NCI-H1436 (cell line): Measurements from ENCODE around the gene OR6Q1.
"Not testable (repeated sequence)": the region's sequence is repeated elsewhere in the genome, so short reads cannot be mapped to it uniquely, and the experiment has no call there.

Experiments
- DNase-seq: peaks from one replicate; lab custom pipeline; 2025; lab: John Stamatoyannopoulos, UW

OR6Q1 gene, protein sequence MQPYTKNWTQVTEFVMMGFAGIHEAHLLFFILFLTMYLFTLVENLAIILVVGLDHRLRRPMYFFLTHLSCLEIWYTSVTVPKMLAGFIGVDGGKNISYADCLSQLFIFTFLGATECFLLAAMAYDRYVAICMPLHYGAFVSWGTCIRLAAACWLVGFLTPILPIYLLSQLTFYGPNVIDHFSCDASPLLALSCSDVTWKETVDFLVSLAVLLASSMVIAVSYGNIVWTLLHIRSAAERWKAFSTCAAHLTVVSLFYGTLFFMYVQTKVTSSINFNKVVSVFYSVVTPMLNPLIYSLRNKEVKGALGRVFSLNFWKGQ

GRCh38 chr11:58030653-58031052 lies at the start of gene OR6Q1:
OR6Q1 (plus strand) TSS chr11:58030953; CDS start chr11:58030953, 0 bp downstream.
- no peak for DNase-seq

DNA sequence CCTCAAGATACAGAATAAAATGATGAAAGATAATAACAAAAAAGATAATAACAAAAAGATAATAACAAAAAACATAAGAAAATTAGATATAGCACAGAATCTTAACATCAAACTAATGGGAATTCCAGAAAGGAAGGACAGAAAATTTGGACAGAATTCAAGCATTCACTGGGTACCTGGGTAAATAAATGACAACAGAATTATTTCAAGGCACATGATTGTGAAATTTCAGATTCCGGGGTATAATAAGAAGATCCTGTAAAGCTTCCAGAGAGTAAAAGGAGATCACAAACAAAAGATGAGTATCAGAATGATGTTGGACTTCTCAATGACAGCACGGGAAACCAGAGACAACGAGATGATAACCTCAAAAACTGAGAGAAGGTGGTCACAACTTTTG lies 49.2 kb upstream of the OR6Q1 start:
- no peak for DNase-seq

DNA sequence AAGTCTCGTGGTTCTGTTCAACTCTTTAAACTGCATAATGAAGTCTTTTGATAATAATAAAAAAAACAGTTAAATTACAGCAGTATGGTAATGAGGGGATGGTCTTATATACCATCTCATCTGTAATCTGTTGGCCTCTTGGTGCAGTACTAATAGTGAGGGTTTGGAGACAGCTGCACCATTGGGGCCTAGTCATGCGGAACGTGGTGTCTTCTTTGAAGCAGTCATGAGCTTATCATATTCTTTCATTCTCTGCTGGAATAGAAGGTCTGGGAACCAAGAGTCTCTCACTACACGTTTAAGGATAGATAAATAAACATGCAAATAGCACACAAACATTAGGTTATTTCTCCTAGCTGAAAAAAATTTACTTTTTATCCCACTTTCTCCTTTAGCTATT lies 48.0 kb upstream of the OR6Q1 start:
- DNase-seq, result no peak

DNA sequence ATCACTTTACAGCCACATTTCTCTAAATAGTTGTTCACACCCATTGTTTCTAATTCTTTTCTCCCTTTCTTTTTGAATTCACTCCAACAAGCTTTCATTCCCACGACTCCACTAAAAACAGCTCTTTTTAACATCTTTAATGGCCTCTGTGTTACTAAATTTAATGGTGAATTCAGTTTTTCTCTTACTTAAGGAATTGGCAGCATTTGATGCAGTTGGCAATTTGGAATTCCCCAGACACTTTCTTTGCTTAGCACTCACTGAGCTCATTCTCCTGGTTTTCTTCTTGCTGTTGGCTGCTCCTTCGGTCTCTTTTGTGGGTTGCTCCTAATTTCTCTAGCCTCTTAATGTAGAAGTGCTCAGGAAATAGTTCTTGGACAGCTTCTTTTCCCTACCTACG lies 47.6 kb upstream of the OR6Q1 start:
- DNase-seq, result no peak

DNA sequence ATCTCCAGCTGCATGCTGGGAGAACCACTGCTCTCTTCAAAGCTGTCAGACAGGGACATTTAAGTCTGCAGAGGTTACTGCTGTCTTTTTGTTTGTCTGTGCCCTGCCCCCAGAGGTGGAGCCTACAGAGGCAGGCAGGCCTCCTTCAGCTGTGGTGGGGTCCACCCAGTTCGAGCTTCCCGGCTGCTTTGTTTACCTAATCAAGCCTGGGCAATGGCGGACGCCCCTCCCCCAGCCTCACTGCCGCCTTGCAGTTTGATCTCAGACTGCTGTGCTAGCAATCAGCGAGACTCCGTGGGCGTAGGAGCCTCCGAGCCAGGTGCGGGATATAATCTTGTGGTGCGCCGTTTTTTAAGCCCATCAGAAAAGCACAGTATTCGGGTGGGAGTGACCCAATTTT lies 31.2 kb upstream of the OR6Q1 start:
- DNase-seq, result not testable (repeated sequence)

DNA sequence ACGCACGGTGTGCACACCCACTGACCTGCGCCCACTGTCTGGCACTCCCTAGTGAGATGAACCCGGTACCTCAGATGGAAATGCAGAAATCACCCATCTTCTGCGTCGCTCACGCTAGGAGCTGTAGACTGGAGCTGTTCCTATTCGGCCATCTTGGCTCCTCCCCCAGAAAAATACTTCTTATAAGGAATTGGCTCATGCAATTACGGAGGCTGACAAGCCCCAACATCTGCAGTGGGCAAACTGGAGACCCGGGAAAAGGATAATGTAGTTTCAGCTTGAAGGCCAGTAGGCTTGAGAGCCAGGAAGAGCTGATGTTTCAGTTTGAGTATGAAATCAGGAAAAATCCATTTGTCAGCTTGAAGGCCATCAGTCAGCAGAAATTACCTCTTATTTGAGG lies 30.7 kb upstream of the OR6Q1 start:
- not testable (repeated sequence) for DNase-seq

DNA sequence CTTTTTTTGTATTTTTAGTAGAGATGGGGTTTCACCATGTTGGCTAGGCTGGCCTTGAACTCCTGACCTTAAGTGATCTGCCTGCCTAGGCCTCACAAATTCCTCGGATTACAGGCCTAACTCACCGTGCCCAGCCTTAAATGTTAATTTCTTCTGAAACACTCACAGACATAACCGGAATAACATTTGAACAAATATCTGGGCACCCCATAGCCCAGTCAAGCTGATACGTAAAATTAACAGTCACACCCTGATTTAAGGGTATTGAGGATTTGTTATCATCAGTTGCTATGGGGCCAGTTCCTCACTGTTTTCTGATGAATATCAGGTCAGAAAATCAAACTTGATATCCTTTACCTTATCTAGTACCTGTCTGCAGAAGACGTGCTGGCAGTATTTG lies 30.1 kb upstream of the OR6Q1 start:
- DNase-seq, result no peak

- DNase-seq, result no peak
Observed at GRCh38 chr11:58003036-58003435, 27.7 kb upstream of the OR6Q1 start.

DNA sequence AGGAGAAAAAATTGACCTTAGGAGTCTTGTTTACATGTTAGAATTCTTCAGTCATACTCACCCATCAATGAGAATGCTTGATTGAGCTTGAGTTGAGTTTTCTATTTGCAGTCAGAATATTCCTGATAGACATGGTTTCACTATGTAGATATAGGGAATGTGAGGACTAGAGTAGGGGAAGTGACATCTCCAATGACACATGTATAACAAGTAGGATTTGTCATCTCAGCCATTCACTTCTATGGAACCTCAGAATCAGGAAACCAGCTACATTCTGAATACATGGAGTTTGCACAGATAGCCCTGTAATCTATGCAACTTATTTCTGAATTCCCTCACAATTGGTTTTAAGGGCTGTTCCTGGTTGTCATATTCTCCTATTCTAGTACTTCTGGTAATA lies 27.2 kb upstream of the OR6Q1 start:
- DNase-seq, result no peak

DNA sequence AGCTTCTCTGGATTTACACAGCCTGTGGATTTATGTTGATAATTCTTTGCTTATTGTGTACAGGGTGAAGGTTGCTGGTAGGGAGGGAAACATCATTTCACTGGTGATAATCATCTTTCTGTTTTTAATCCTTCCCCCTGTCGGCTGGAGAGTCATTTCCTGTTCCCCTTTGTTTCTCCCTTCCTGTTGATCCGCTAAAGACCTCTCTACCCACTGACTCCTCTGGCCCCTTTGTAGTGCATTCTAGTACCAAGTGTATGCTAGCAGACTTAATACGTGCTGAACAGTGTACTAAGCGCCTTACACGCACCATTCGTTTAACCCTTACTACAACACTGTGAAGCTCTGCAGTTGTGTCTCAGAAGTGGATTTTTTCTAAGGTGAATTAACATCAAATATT lies 26.1 kb upstream of the OR6Q1 start:
- DNase-seq, result no peak

DNA sequence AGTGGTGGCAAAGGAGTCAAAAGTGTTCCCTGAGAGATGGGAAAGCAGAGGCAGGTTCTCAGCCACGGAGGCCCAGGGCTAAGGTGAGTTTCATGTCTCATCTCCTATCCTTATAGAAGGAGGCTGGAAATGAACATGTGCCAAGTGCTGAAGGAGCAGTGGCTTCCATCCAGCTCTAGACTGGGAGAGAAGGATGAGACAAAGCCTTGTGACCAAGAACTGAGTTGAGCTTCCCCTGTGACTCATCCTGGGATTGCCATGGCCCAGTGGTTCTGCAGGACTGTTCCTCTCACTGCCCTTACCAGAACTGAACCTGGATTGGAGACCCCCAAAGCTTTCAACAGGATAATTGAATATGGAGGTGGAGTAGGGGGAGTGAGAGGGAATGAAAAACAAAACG lies 23.8 kb upstream of the OR6Q1 start:
- DNase-seq, result no peak

DNA sequence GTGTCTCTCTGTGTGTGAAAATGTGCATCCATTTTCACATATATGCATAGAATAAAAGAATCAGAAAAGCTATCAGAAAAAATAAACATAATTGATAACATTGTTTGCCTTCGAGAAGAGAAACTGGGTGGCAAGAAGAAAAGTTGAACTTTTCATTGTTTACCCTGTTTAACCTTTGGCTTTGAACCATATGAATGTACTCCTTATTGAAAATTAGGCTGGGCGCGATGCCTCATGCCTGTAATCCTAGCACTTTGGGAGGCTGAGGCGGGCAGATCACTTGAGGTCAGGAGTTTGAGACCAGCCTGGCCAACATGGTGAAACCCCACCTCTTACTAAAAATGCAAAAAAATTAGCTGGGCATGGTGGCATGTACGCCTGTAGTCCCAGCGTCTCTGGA lies 19.0 kb upstream of the OR6Q1 start:
- DNase-seq, result no peak

DNA sequence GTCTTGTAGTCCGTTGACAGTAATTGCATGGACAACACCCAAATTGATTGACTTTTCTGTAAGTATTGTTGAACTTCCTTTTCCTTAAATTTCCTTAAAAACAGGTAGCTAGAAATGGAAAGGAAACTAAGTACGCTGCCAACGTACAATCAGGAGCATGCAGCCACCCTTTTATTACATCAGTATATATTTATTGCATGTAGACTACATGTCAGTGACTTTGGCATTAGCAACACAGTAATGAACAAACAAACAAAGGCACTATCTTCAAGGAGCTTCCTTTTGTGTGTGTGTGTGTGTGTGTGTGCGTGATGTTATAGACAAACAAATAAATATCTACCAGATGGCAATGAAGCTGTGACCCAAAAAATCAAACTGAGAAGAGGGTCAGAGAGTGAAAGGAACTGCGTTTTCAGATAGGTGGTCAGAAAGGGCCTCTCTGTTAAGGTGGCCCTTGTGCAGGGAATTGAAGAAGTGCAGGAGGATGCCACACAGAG lies 7.3 kb upstream of the OR6Q1 start, which contains the start of gene OR9Q1:
OR9Q1 (plus strand) TSS at position 447 of the 497 bp plus-strand sequence. CDS start 155,564 bp downstream, outside the sequence.
- no peak for DNase-seq

- no peak for DNase-seq
Observed at GRCh38 chr11:58024601-58025091, 6.1 kb upstream of the OR6Q1 start.

- no peak for DNase-seq
Observed at GRCh38 chr11:58027341-58027740, 3.4 kb upstream of the OR6Q1 start.

GRCh38 chr11:58028687-58029411 lies 1.9 kb upstream of the OR6Q1 start:
- no peak for DNase-seq

DNA sequence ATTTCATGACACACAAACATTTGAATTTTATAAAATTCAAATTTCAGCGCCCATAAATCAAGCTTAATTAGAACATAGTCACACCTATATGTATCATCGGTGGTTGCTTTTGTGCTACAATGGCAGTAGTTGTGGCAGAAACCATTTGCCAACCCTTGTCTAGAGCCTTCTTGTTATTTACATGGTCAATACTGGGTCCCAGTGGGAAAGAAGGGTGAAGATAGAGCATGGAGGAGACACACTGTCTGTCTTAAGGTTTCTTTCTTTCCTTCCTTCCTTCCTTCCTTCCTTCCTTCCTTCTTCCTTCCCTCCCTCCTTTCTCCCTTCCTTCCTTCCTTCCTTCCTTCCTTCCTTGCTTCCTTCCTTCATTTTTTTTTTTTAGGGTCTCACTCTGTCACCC lies 3.7 kb downstream of the OR6Q1 start:
- no peak for DNase-seq

- DNase-seq, result no peak
Observed at GRCh38 chr11:58039589-58039988, 8.8 kb downstream of the OR6Q1 start.

- no peak for DNase-seq
Observed at GRCh38 chr11:58043379-58043778, 12.6 kb downstream of the OR6Q1 start.

DNA sequence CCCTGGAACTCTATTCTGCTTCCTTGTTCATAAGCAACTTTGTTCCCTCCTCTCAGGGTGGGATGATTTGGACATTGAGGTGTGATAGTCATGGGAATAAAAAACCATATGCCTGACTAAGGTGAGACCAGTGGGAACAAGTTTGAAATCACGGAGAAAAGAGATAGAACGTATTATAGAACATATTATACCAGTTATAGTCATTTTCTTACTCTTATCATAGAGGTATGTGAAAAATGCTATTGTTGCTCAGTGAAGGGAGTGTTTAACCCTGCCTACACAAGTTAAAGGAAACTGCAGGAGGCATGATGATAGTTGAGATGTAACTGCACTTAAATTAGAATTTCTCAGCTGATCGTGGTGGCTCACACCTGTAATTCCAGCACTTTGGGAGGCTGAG lies 15.5 kb downstream of the OR6Q1 start:
- DNase-seq, result no peak

DNA sequence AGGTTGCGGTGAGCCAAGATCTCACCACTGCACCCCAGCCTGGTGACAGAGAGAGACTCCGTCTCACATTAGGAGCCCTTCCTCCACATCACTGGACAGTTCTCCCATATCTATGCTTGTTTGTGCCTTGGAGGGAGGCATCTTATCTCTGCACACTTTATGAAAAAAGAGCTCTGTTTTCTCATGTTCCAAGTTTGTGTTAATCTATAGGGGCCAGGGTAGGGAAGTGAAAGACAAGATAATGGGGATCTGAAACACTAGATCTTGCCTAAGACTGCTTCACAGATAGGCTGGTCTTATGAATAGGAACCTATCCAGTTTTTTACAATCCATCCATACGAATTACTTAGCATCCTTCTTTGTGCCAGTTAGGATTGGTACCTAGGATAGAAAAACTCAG lies 17.1 kb downstream of the OR6Q1 start:
- no peak for DNase-seq

DNA sequence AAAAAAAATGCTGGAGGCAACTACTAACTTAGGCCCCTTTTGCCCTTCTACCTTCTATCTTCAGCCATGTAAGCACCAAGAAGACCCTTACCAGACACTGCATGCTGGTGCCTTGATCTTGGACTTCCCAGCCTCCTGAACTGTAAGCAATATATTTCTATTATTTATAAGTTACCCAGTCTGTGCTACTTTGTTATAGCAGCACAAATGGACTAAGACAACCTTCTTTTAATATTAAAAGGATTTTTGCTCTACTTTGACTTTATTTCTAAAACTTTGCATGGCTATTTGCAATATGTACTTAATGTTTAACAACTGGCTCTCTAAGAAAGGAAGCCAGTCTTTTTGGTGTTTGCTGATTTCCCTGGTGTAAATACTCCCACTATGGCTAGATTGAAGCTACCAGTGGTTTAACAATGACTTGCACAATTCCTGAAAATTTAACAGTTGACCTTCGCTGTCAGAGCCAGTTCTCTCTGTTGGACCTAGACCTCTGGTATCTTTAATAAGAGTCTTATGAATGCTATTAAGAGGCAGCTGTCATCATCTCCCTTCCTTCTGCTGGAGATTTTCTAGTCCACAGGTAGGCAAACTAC lies 25.2 kb downstream of the OR6Q1 start:
- DNase-seq, result no peak

- no peak for DNase-seq
Observed at GRCh38 chr11:58057481-58057880, 26.7 kb downstream of the OR6Q1 start.
